Neural progenitor cell (in vitro differentiated cells): ENCODE measurements around the gene FGFR2.

Experiments
- CTCF ChIP-seq: fragments of 200-600 bp; sonication (generic); IDR thresholded peaks from 2 replicates; pipeline ENCODE4 v1.5.1; 2017; ENCODE audit warnings: antibody characterized with exemption, mild to moderate bottlenecking
- EZH2 ChIP-seq: fragments of 200-600 bp; sonication (generic); IDR thresholded peaks from 2 replicates; pipeline ENCODE4 v1.6.1; 2017; ENCODE audit warnings: antibody characterized with exemption, mild to moderate bottlenecking, moderate library complexity
- EZH2phosphoT487 ChIP-seq: fragments of 200-600 bp; sonication (generic); IDR thresholded peaks from 2 replicates; pipeline ENCODE4 v1.6.1; 2017; ENCODE audit warnings: antibody characterized with exemption

GRCh38 chr10:121530481-121531075 lies 67.7 kb downstream of the FGFR2 start:
- TF ChIP-seq CTCF (no peak), EZH2 (no peak), EZH2phosphoT487 (no peak)
